Adrenal gland (tissue), 5 donors: ENCODE results near the gene JSRP1.

ENCODE experiments used
- POLR2A ChIP-seq, 2 donors: fragments of 450-650 bp; IDR thresholded peaks; one replicate each; pipeline ENCODE4 v1.6.1; 2017; ENCODE audit warnings: antibody characterized with exemption in 2 of 2, mild to moderate bottlenecking in 2 of 2, moderate library complexity in 1 of 2
- TF ChIP-seq, protein P1 (sequence below), 6 experiments: fragments of 450-650 bp in 4 of 6; fragments of 200-600 bp in 2 of 6; sonication (generic) in 1 of 6; IDR thresholded peaks; 1 replicate in 5 of 6; 2 replicates in 1 of 6; pipeline versions ENCODE4 v1.5.1 to v1.8.0; 2016 to 2021; ENCODE audit warnings: antibody characterized with exemption in 6 of 6, mild to moderate bottlenecking in 2 of 6, moderate library complexity in 1 of 6
- donor health status: DM: no; HTN: no; CAD: no.

DNA sequence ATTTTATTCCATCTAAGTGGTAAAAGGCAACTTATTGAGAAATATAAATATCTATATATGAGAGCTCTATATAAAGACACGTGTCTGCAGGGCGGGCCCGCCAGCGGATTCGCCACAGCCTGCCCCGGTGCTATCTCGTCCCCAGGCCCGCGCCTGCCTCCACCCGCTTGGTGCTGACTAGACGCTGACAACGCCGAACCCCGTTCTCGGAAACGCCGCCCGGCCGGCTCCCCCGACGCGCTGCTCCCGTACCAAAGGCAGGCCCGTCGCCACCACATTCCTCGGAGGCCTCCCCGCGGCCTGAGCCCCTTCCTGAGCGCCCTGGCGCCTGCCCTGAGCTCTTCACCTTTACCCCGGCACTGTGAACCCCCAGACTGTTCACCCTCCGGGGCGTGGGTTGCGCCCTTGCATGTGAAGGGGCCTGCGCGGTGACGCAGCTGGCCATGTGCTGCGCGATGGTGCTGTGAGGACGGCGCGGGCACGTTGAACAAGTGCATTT lies 26.1 kb downstream of the JSRP1 start:
- TF ChIP-seq, protein P1, sequence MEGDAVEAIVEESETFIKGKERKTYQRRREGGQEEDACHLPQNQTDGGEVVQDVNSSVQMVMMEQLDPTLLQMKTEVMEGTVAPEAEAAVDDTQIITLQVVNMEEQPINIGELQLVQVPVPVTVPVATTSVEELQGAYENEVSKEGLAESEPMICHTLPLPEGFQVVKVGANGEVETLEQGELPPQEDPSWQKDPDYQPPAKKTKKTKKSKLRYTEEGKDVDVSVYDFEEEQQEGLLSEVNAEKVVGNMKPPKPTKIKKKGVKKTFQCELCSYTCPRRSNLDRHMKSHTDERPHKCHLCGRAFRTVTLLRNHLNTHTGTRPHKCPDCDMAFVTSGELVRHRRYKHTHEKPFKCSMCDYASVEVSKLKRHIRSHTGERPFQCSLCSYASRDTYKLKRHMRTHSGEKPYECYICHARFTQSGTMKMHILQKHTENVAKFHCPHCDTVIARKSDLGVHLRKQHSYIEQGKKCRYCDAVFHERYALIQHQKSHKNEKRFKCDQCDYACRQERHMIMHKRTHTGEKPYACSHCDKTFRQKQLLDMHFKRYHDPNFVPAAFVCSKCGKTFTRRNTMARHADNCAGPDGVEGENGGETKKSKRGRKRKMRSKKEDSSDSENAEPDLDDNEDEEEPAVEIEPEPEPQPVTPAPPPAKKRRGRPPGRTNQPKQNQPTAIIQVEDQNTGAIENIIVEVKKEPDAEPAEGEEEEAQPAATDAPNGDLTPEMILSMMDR (IDR thresholded peaks at IDR 0.05) = no peak
- no peak for TF ChIP-seq POLR2A (IDR thresholded peaks at IDR 0.05)
